HepG2 (cell line): ENCODE measurements around the gene VASN. TPM values are rescaled to one million over a fixed set of nuclear protein-coding genes. Genes with fewer than 3 reads are reported as not detected.
A peak's percentile ranks its signal among the peaks of the same experiment; 100 is the strongest.

Source experiments
- ASH2L ChIP-seq: fragments of 300-600, 200-600 bp; sonication (generic); IDR thresholded peaks from 2 replicates; pipeline ENCODE4 v1.7.0; 2017; ENCODE audit warnings: low read depth, mild to moderate bottlenecking, moderate library complexity, mixed read lengths, low read length; ENCODE audit not compliant: insufficient read length
- CCDC6 ChIP-seq: sonication (generic); formaldehyde crosslinking; IDR thresholded peaks from 2 replicates; pipeline ENCODE4 v1.8.1; 2022; ENCODE audit warnings: mild to moderate bottlenecking, missing genetic modification reagents, moderate library complexity
- GZF1 ChIP-seq: sonication (generic); formaldehyde crosslinking; IDR thresholded peaks from 2 replicates; pipeline ENCODE4 v1.5.1; 2020; ENCODE audit warnings: mild to moderate bottlenecking, missing genetic modification reagents
- HHEX ChIP-seq: IDR thresholded peaks from 2 replicates; pipeline ENCODE4 v1.6.1; 2016; ENCODE audit warnings: control low read depth
- KLF15 ChIP-seq: sonication (generic); formaldehyde crosslinking; IDR thresholded peaks from 2 replicates; pipeline ENCODE4 v1.8.1; 2023; ENCODE audit warnings: borderline replicate concordance, mild to moderate bottlenecking, inconsistent platforms, missing genetic modification reagents, mixed read lengths
- KLF6 ChIP-seq: IDR thresholded peaks from 2 replicates; pipeline ENCODE4 v1.8.0; 2016; ENCODE audit warnings: missing biosample characterization, missing genetic modification reagents
- MAFK ChIP-seq, 2 experiments: IDR thresholded peaks in 1 of 2; conservative IDR thresholded peaks in 1 of 2; 2 replicates each; pipeline ENCODE4 v1.6.1; 2011; ENCODE audit warnings: improper control_type of control experiment in 2 of 2, low read length in 2 of 2
- NCOA2 ChIP-seq: sonication (generic); formaldehyde crosslinking; IDR thresholded peaks from 2 replicates; pipeline ENCODE4 v1.8.0; 2022; ENCODE audit warnings: inconsistent platforms
- NR3C1 ChIP-seq: sonication (generic); formaldehyde crosslinking; IDR thresholded peaks from 2 replicates; pipeline ENCODE4 v1.4.0; 2020; ENCODE audit warnings: missing genetic modification reagents
- PITX1 ChIP-seq: sonication (generic); formaldehyde crosslinking; IDR thresholded peaks from 2 replicates; pipeline ENCODE4 v1.5.1; 2020; ENCODE audit warnings: mild to moderate bottlenecking, missing genetic modification reagents
- POLR2AphosphoS2 ChIP-seq: IDR thresholded peaks from 2 replicates; pipeline ENCODE4 v1.6.1; 2011; ENCODE audit warnings: low read depth, low read length, improper control_type of control experiment
- POLR2G ChIP-seq: fragments of 200-400 bp; formaldehyde crosslinking; IDR thresholded peaks from 2 replicates; pipeline ENCODE4 v1.6.1; 2018; ENCODE audit warnings: mild to moderate bottlenecking, low read depth, low read length, moderate library complexity
- REL ChIP-seq: sonication (generic); formaldehyde crosslinking; conservative IDR thresholded peaks from 2 replicates; pipeline ENCODE4 v1.8.0; 2022; ENCODE audit warnings: mild to moderate bottlenecking, missing genetic modification reagents, moderate library complexity
- SALL1 ChIP-seq: sonication (generic); formaldehyde crosslinking; IDR thresholded peaks from 2 replicates; pipeline ENCODE4 v1.8.0; 2022; ENCODE audit warnings: mild to moderate bottlenecking, missing genetic modification reagents
- SP4 ChIP-seq: sonication (generic); formaldehyde crosslinking; IDR thresholded peaks from 2 replicates; pipeline ENCODE4 v1.8.1; 2023; ENCODE audit warnings: mild to moderate bottlenecking, missing genetic modification reagents
- STAG1 ChIP-seq: sonication (generic); formaldehyde crosslinking; IDR thresholded peaks from 2 replicates; pipeline ENCODE4 v1.4.0; 2020; ENCODE audit warnings: missing genetic modification reagents
- ZBTB14 ChIP-seq: sonication (generic); formaldehyde crosslinking; IDR thresholded peaks from 2 replicates; pipeline ENCODE4 v1.4.0; 2020; ENCODE audit warnings: missing genetic modification reagents
- ZBTB4 ChIP-seq: sonication (generic); formaldehyde crosslinking; IDR thresholded peaks from 2 replicates; pipeline ENCODE4 v1.4.0; 2020; ENCODE audit warnings: missing genetic modification reagents, mild to moderate bottlenecking, borderline replicate concordance
- ZFX ChIP-seq: sonication (generic); formaldehyde crosslinking; IDR thresholded peaks from 2 replicates; pipeline ENCODE4 v1.4.0; 2020; ENCODE audit warnings: mild to moderate bottlenecking, low read depth, missing genetic modification reagents, moderate library complexity
- ZNF205 ChIP-seq: IDR thresholded peaks from 2 replicates; pipeline ENCODE4 v1.6.1; 2018; ENCODE audit warnings: missing biosample characterization, missing genetic modification reagents
- ZNF235 ChIP-seq: sonication (generic); formaldehyde crosslinking; IDR thresholded peaks from 2 replicates; pipeline ENCODE4 v1.8.1; 2023; ENCODE audit warnings: mild to moderate bottlenecking, missing genetic modification reagents, borderline replicate concordance
- ZNF335 ChIP-seq: sonication (generic); formaldehyde crosslinking; IDR thresholded peaks from 2 replicates; pipeline ENCODE4 v1.4.0; 2020; ENCODE audit warnings: missing genetic modification reagents
- ZNF496 ChIP-seq: sonication (generic); formaldehyde crosslinking; IDR thresholded peaks from 2 replicates; pipeline ENCODE4 v1.8.1; 2023; ENCODE audit warnings: mild to moderate bottlenecking, moderate library complexity, missing genetic modification reagents; ENCODE audit not compliant: insufficient replicate concordance
- ZNF678 ChIP-seq: sonication (generic); formaldehyde crosslinking; IDR thresholded peaks from 2 replicates; pipeline ENCODE4 v1.4.0; 2020; ENCODE audit warnings: mild to moderate bottlenecking, missing genetic modification reagents
- ZNF772 ChIP-seq: sonication (generic); formaldehyde crosslinking; IDR thresholded peaks from 2 replicates; pipeline ENCODE4 v1.5.0; 2020; ENCODE audit warnings: mild to moderate bottlenecking, missing genetic modification reagents
- ZSCAN9 ChIP-seq: IDR thresholded peaks from 2 replicates; pipeline ENCODE4 v1.6.1; 2016; ENCODE audit warnings: borderline replicate concordance
- polyA plus RNA-seq, 8 experiments: library from polyadenylated mRNA; depleted of rRNA in 3 of 8; stranded (reverse) in 7 of 8; unstranded in 1 of 8; fragments of >200 nt; fragmentation: Illumina TruSeq in 4 of 8; extraction: Trizol in 4 of 8; gene quantifications; 2 replicates each; pipeline versions ENCODE4 v1.2.1 to v1.2.3, GENCODE V29; 2011 to 2016; ENCODE audit warnings: low read depth in 4 of 8, missing spikeins in 1 of 8, mixed read lengths in 1 of 8; ENCODE audit not compliant: insufficient read depth in 1 of 8
- total RNA-seq, 5 experiments: library from RNA; depleted of rRNA; stranded (reverse); fragments of >200 nt; fragmentation: Illumina TruSeq; extraction: Trizol; gene quantifications; 2 replicates each; pipeline ENCODE4 v1.2.3, GENCODE V29; 2016; ENCODE audit warnings: low read depth in 1 of 5
- TF ChIP-seq, protein P1 (sequence below): sonication (generic); formaldehyde crosslinking; conservative IDR thresholded peaks from 2 replicates; pipeline ENCODE4 v1.5.0; 2020; ENCODE audit warnings: missing genetic modification reagents

The VASN gene
- total and polyA plus RNA-seq, 2 of the 13 experiments (the other 11 are each of a cell fraction or from before 2014, with no cell fraction given) = 8.4 to 18.2 TPM

DNA sequence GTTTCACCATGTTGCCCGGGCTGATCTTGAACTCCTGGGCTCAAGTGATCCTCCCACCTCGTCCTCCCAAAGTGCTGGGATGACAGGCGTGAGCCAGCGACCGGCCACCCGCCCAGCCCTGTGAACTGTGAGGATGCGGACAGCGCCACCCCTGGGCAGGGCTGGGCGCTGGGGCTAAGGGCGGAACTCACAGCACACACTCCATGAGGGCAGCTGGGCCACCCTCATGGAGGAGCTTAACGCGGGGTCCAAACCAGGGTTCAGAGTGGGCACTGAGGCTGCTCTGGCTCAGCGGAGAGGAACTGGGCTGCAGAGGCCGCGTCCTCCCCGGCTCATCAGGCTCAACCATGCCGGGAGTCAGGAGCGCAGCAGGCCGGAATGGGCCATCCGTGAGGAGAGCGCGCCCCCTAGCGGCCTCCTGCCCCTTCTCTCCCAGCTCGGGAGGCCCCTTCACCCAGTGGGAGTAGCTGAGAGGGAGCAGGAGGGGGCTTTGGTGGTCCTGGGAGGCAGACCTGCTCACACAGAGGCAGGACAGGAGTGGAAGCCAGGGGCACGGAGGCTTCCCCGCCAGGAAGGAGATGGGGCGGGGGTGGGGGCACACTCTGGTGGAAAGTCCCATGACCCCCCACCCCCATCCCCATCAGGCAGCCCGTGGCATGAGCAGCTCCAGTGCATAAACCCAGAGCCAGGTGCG is 30.9 kb downstream of the VASN start (continued):
- TF ChIP-seq NR3C1 (CRISPR knock-in tag) (no peak), CCDC6 (CRISPR knock-in tag) (no peak), ZFX (CRISPR knock-in tag) (peak; percentile 82), ZNF235 (CRISPR knock-in tag) (no peak), ZNF496 (CRISPR knock-in tag) (no peak), STAG1 (CRISPR knock-in tag) (peak; percentile 95), ZNF772 (CRISPR knock-in tag) (peak; percentile 41; the same call in 1 of the 2 replicates), POLR2G (no peak), ZSCAN9 (no peak), HHEX (no peak), ZNF335 (no peak), KLF15 (CRISPR knock-in tag) (no peak), POLR2AphosphoS2 (no peak), GZF1 (no peak), MAFK (conservative IDR thresholded peaks at IDR 0.05 in 1 of 2, IDR thresholded peaks at IDR 0.05 in 1 of 2; ENCODE audit: low read length in 2 of 2) (no peak), ZNF678 (CRISPR knock-in tag) (no peak), ZBTB14 (no peak), SP4 (no peak), PITX1 (peak; percentile 61; the same call in 1 of the 2 replicates), ASH2L (no peak), REL (CRISPR knock-in tag) (no peak), SALL1 (CRISPR knock-in tag) (peak; percentile 55; the same call in 1 of the 2 replicates), NCOA2 (CRISPR knock-in tag) (no peak), ZNF205 (CRISPR knock-in tag) (no peak), KLF6 (CRISPR knock-in tag) (no peak), ZBTB4 (CRISPR knock-in tag) (peak; percentile 99)
- TF ChIP-seq, protein P1, sequence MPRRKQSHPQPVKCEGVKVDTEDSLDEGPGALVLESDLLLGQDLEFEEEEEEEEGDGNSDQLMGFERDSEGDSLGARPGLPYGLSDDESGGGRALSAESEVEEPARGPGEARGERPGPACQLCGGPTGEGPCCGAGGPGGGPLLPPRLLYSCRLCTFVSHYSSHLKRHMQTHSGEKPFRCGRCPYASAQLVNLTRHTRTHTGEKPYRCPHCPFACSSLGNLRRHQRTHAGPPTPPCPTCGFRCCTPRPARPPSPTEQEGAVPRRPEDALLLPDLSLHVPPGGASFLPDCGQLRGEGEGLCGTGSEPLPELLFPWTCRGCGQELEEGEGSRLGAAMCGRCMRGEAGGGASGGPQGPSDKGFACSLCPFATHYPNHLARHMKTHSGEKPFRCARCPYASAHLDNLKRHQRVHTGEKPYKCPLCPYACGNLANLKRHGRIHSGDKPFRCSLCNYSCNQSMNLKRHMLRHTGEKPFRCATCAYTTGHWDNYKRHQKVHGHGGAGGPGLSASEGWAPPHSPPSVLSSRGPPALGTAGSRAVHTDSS (CRISPR knock-in tag) = no peak
